HPDE6-E6E7 (cell line): ENCODE data around the gene AFF3.

Experiments used
- DNase-seq: peaks from one replicate; pipeline ENCODE4 v3.0.0; 2011; ENCODE audit warnings: missing footprints; ENCODE audit errors: extremely low spot score

Gene AFF3

GRCh38 chr2:100011272-100011731 lies 131.1 kb downstream of the AFF3 start:
- DNase-seq: no peak

GRCh38 chr2:100010606-100011005 lies 131.8 kb downstream of the AFF3 start:
- DNase-seq: no peak

GRCh38 chr2:100009743-100010142 lies 132.6 kb downstream of the AFF3 start:
- DNase-seq: no peak

- no peak for DNase-seq
Measured at GRCh38 chr2:100008956-100009355, 133.4 kb downstream of the AFF3 start.

GRCh38 chr2:100006516-100006915 lies 135.9 kb downstream of the AFF3 start:
- no peak for DNase-seq

GRCh38 chr2:100004959-100005387 lies 137.4 kb downstream of the AFF3 start:
- DNase-seq: no peak

- no peak for DNase-seq
Measured at GRCh38 chr2:100004348-100004884, 138.0 kb downstream of the AFF3 start.

- no peak for DNase-seq
Measured at GRCh38 chr2:100002059-100002458, 140.3 kb downstream of the AFF3 start.

- DNase-seq: no peak
Measured at GRCh38 chr2:100000915-100001707, 141.3 kb downstream of the AFF3 start.

- no peak for DNase-seq
Measured at GRCh38 chr2:99998651-99999320, 143.6 kb downstream of the AFF3 start.

- DNase-seq: no peak
Measured at GRCh38 chr2:99989905-99990304, 152.5 kb downstream of the AFF3 start.

GRCh38 chr2:99988599-99988998 lies 153.8 kb downstream of the AFF3 start:
- DNase-seq: no peak

- no peak for DNase-seq
Measured at GRCh38 chr2:99987160-99987559, 155.2 kb downstream of the AFF3 start.

GRCh38 chr2:99984799-99985515 lies 157.4 kb downstream of the AFF3 start:
- no peak for DNase-seq

- DNase-seq: no peak
Measured at GRCh38 chr2:99982744-99983143, 159.6 kb downstream of the AFF3 start.

- no peak for DNase-seq
Measured at GRCh38 chr2:99981840-99982239, 160.6 kb downstream of the AFF3 start.

- no peak for DNase-seq
Measured at GRCh38 chr2:99980176-99980575, 162.2 kb downstream of the AFF3 start.

- DNase-seq: no peak
Measured at GRCh38 chr2:99977966-99978365, 164.4 kb downstream of the AFF3 start.

- peak; percentile 45 for DNase-seq
Measured at GRCh38 chr2:99975386-99975785, 167.0 kb downstream of the AFF3 start.

- no peak for DNase-seq
Measured at GRCh38 chr2:99974682-99975375, 167.6 kb downstream of the AFF3 start.

- peak; percentile 33 for DNase-seq
Measured at GRCh38 chr2:99974275-99974674, 168.1 kb downstream of the AFF3 start.
